H9 (cell line): ENCODE measurements around the gene MNX1. TPM values are rescaled to one million over a fixed set of nuclear protein-coding genes. Genes with fewer than 3 reads are reported as not detected.

Experiments
- DNase-seq: peaks from one replicate; pipeline ENCODE4 v3.0.0-alpha.2; 2017
- H2AFZ ChIP-seq: one replicate; pipeline ENCODE4 v1.6.1; 2013; ENCODE audit warnings: mild to moderate bottlenecking, low read length, control low read depth, moderate library complexity
- H2AK5ac ChIP-seq: 2 replicates; pipeline ENCODE4 v1.6.1; 2013; ENCODE audit warnings: low read length, control low read depth, mixed read lengths; ENCODE audit not compliant: insufficient read length
- H2BK120ac ChIP-seq: one replicate; pipeline ENCODE4 v1.6.1; 2013; ENCODE audit warnings: low read depth, mild to moderate bottlenecking, low read length, control low read depth, inconsistent platforms; ENCODE audit not compliant: poor library complexity, severe bottlenecking
- H2BK12ac ChIP-seq: 2 replicates; pipeline ENCODE4 v1.6.1; 2013; ENCODE audit warnings: low read length, control low read depth, mixed read lengths, low read depth; ENCODE audit not compliant: insufficient read length
- H2BK15ac ChIP-seq: 2 replicates; pipeline ENCODE4 v1.6.1; 2013; ENCODE audit warnings: low read depth, low read length, control low read depth
- H2BK20ac ChIP-seq: one replicate; pipeline ENCODE4 v1.6.1; 2013; ENCODE audit warnings: low read depth, mild to moderate bottlenecking, low read length, control low read depth, inconsistent platforms; ENCODE audit not compliant: poor library complexity, severe bottlenecking
- H2BK5ac ChIP-seq: 2 replicates; pipeline ENCODE4 v1.6.1; 2013; ENCODE audit warnings: low read length, control low read depth, mixed read lengths; ENCODE audit not compliant: insufficient read length
- H3K14ac ChIP-seq: 2 replicates; pipeline ENCODE4 v1.6.1; 2013; ENCODE audit warnings: low read length, control low read depth; ENCODE audit not compliant: insufficient read depth
- H3K18ac ChIP-seq: 2 replicates; pipeline ENCODE4 v1.6.1; 2013; ENCODE audit warnings: low read depth, mild to moderate bottlenecking, mixed read lengths, low read length, control low read depth; ENCODE audit not compliant: insufficient read length
- H3K23ac ChIP-seq: 2 replicates; pipeline ENCODE4 v1.6.1; 2013; ENCODE audit warnings: low read length, control low read depth, mixed read lengths, low read depth; ENCODE audit not compliant: insufficient read length
- H3K23me2 ChIP-seq: 2 replicates; pipeline ENCODE4 v1.6.1; 2013; ENCODE audit warnings: low read depth, mild to moderate bottlenecking, mixed read lengths, low read length, control low read depth; ENCODE audit not compliant: insufficient read length, poor library complexity, severe bottlenecking
- H3K27ac ChIP-seq: 2 replicates; pipeline ENCODE4 v1.5.1; 2013; ENCODE audit warnings: low read length, control low read depth, mixed read lengths, low read depth; ENCODE audit not compliant: insufficient read length
- H3K27me3 ChIP-seq: 2 replicates; pipeline ENCODE4 v1.6.1; 2013; ENCODE audit warnings: low read length, control low read depth, inconsistent platforms; ENCODE audit not compliant: insufficient read depth
- H3K4ac ChIP-seq: 2 replicates; pipeline ENCODE4 v1.6.1; 2013; ENCODE audit warnings: low read depth, mild to moderate bottlenecking, control low read depth, inconsistent platforms, low read length, moderate library complexity
- H3K4me1 ChIP-seq: 2 replicates; pipeline ENCODE4 v1.6.1; 2013; ENCODE audit warnings: low read length, control low read depth, inconsistent platforms; ENCODE audit not compliant: insufficient read depth
- H3K4me2 ChIP-seq: 2 replicates; pipeline ENCODE4 v1.6.1; 2013; ENCODE audit warnings: low read length, control low read depth, mixed read lengths; ENCODE audit not compliant: insufficient read length, insufficient read depth
- H3K56ac ChIP-seq: 2 replicates; pipeline ENCODE4 v1.6.1; 2013; ENCODE audit warnings: low read depth, mild to moderate bottlenecking, mixed read lengths, low read length, control low read depth; ENCODE audit not compliant: insufficient read length
- H3K79me1 ChIP-seq: 2 replicates; pipeline ENCODE4 v1.6.1; 2013; ENCODE audit warnings: low read depth, mild to moderate bottlenecking, moderate library complexity, low read length, control low read depth, inconsistent platforms; ENCODE audit not compliant: insufficient read depth, poor library complexity, severe bottlenecking
- H3K79me2 ChIP-seq: 2 replicates; pipeline ENCODE4 v1.6.1; 2013; ENCODE audit warnings: low read length, control low read depth, inconsistent platforms; ENCODE audit not compliant: insufficient read depth
- H3K9ac ChIP-seq: 2 replicates; pipeline ENCODE4 v1.6.1; 2013; ENCODE audit warnings: low read length, control low read depth, mixed read lengths; ENCODE audit not compliant: insufficient read length; ENCODE audit errors: extremely low read depth
- H3K9me3 ChIP-seq: one replicate; pipeline ENCODE4 v1.6.1; 2013; ENCODE audit warnings: low read depth, low read length, inconsistent platforms; ENCODE audit not compliant: control insufficient read depth
- H3T11ph ChIP-seq: one replicate; pipeline ENCODE4 v1.6.1; 2013; ENCODE audit warnings: mild to moderate bottlenecking, low read length, control low read depth, inconsistent platforms
- H4K20me1 ChIP-seq: one replicate; pipeline ENCODE4 v1.6.1; 2013; ENCODE audit not compliant: control insufficient read depth, insufficient read length, insufficient read depth
- H4K5ac ChIP-seq: 2 replicates; pipeline ENCODE4 v1.6.1; 2013; ENCODE audit warnings: low read depth, mild to moderate bottlenecking, mixed read lengths, low read length, control low read depth; ENCODE audit not compliant: insufficient read length
- H4K8ac ChIP-seq: replicated peaks from 2 replicates; pipeline ENCODE4 v1.6.1; 2013; ENCODE audit warnings: low read length, control low read depth, mixed read lengths, low read depth; ENCODE audit not compliant: insufficient read length
- H4K91ac ChIP-seq: 2 replicates; pipeline ENCODE4 v1.6.1; 2013; ENCODE audit warnings: low read depth, mild to moderate bottlenecking, moderate library complexity, mixed read lengths, low read length, control low read depth; ENCODE audit not compliant: insufficient read length
- H3K27ac Mint-ChIP-seq, 3 experiments: 2 replicates in 2 of 3; 3 replicates in 1 of 3; pipeline ENCODE4 v1.8.0; 2020 to 2021; ENCODE audit warnings: mixed read lengths in 3 of 3, mild to moderate bottlenecking in 1 of 3, moderate library complexity in 1 of 3
- H3K27me3 Mint-ChIP-seq: 2 replicates; pipeline ENCODE4 v1.8.0; 2021; ENCODE audit warnings: low read depth, mild to moderate bottlenecking, moderate library complexity, mixed read lengths
- H3K36me3 Mint-ChIP-seq, 3 experiments: 2 replicates in 2 of 3; 3 replicates in 1 of 3; pipeline ENCODE4 v1.8.0; 2020 to 2021; ENCODE audit warnings: low read depth in 3 of 3, mixed read lengths in 3 of 3; ENCODE audit not compliant: insufficient read depth in 1 of 3
- H3K4me1 Mint-ChIP-seq, 2 experiments: 2 replicates each; pipeline ENCODE4 v1.8.0; 2020; ENCODE audit warnings: mixed read lengths in 2 of 2
- H3K4me3 Mint-ChIP-seq, 2 experiments: 2 replicates in 1 of 2; 3 replicates in 1 of 2; pipeline ENCODE4 v1.8.0; 2020 to 2021; ENCODE audit warnings: mild to moderate bottlenecking in 2 of 2, mixed read lengths in 2 of 2, moderate library complexity in 1 of 2
- H3K9me3 Mint-ChIP-seq, 2 experiments: 2 replicates in 1 of 2; 3 replicates in 1 of 2; pipeline ENCODE4 v1.8.0; 2020; ENCODE audit warnings: mild to moderate bottlenecking in 2 of 2, mixed read lengths in 2 of 2, moderate library complexity in 1 of 2
- CTCF ChIP-seq: fragments of 200-600 bp; sonication (generic); conservative IDR thresholded peaks from 3 replicates; pipeline ENCODE4 v1.8.0; 2021; ENCODE audit warnings: antibody characterized with exemption, mild to moderate bottlenecking
- WGBS: extraction: QIAGEN DNeasy Blood & Tissue Kit; methylation state at CpG from one replicate; pipeline ENCODE4 v1.1.7; 2013; ENCODE audit warnings: missing lambda C conversion rate, low lambda C conversion rate, mixed read lengths; ENCODE audit not compliant: insufficient read length; ENCODE audit errors: extremely low coverage; 5-methylcytosine and 5-hydroxymethylcytosine counted together
- total RNA-seq: library from RNA; stranded (reverse); gene quantifications from 2 replicates; pipeline ENCODE4 v1.2.1, GENCODE V29; 2021

The MNX1 gene
- total RNA-seq, 1 experiment from 2014 or later: not detected

GRCh38 chr7:157032644-157033482 is 22.4 kb upstream of the MNX1 start:
- peaks cover 90% of the 10 kb centered on the region for H3K27me3 Mint-ChIP-seq
- no peak overlapping the region for H2AFZ ChIP-seq
- H4K8ac ChIP-seq: no peak overlapping the region
- H3K23ac ChIP-seq: no peak overlapping the region
- H2BK15ac ChIP-seq: no peak overlapping the region
- H4K20me1 ChIP-seq: no peaks in the 10 kb centered on the region
- H3K9ac ChIP-seq: no peak overlapping the region
- H3K4me1 ChIP-seq: no peaks in the 10 kb centered on the region
- H3K9me3 Mint-ChIP-seq: peaks cover 5 to 11% of the 10 kb centered on the region in 2 experiments; a peak in 2 of 5 replicates
- no peaks in the 10 kb centered on the region for H3K9me3 ChIP-seq
- no peak overlapping the region for H2AK5ac ChIP-seq
- H2BK120ac ChIP-seq: no peak overlapping the region
- no peak overlapping the region for H3T11ph ChIP-seq
- no peak for DNase-seq
- no peaks in the 10 kb centered on the region for H3K4me1 Mint-ChIP-seq
- no CpG with 5 or more reads among the region's 25 CpGs for WGBS
- H3K79me2 ChIP-seq: no peaks in the 10 kb centered on the region
- H3K23me2 ChIP-seq: no peaks in the 10 kb centered on the region
- no peak overlapping the region for H4K91ac ChIP-seq
- no peak overlapping the region for H3K4me2 ChIP-seq
- no peak for TF ChIP-seq CTCF
- no peak overlapping the region for H3K27ac ChIP-seq
- no peak overlapping the region for H3K4ac ChIP-seq
- no peak overlapping the region for H3K14ac ChIP-seq
- no peak overlapping the region for H3K18ac ChIP-seq
- H3K79me1 ChIP-seq: no peaks in the 10 kb centered on the region
- H3K36me3 Mint-ChIP-seq: no peaks in the 10 kb centered on the region; a peak in 1 of 7 replicates
- no peak overlapping the region for H3K27ac Mint-ChIP-seq
- H2BK5ac ChIP-seq: no peak overlapping the region
- no peak overlapping the region for H2BK20ac ChIP-seq
- H3K56ac ChIP-seq: no peak overlapping the region
- H2BK12ac ChIP-seq: no peak overlapping the region
- no peak overlapping the region for H3K4me3 Mint-ChIP-seq
- H3K27me3 ChIP-seq: no peaks in the 10 kb centered on the region; the same call in 1 of the 2 replicates
- no peak overlapping the region for H4K5ac ChIP-seq
